Kidney tubule cell (primary cell): ENCODE results near the gene GLDN.

Source experiments
- DNase-seq: peaks from one replicate; pipeline ENCODE4 v3.0.0-alpha.2; 2018; ENCODE audit warnings: low spot score

Gene GLDN

GRCh38 chr15:51322621-51323296 lies 18.7 kb upstream of the GLDN start:
- no peak for DNase-seq

- no peak for DNase-seq
Observed at GRCh38 chr15:51323749-51324148, 17.7 kb upstream of the GLDN start.

GRCh38 chr15:51325167-51325566 lies 16.3 kb upstream of the GLDN start:
- no peak for DNase-seq

GRCh38 chr15:51327081-51327480 lies 14.4 kb upstream of the GLDN start:
- no peak for DNase-seq

DNA sequence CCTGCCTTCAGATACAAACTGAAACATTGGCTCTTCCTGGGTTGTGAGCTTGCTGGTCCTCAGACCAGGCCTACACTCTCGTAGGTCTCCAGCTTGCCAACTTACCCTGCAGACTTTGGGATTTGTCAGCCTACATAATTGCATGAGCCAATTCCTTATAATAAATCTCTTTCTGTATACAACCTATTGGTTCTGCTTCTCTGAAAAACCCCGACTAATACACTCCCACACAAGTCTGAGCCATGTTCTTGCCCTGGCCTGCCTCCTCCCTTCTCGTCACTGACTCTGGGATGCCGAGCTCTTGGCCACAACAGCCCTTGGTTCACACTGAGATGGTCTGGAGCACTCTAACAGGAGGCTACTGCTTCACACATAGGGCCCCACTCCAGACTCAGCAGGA lies 12.5 kb upstream of the GLDN start:
- no peak for DNase-seq

- no peak for DNase-seq
Observed at GRCh38 chr15:51331141-51331540, 10.3 kb upstream of the GLDN start.

DNA sequence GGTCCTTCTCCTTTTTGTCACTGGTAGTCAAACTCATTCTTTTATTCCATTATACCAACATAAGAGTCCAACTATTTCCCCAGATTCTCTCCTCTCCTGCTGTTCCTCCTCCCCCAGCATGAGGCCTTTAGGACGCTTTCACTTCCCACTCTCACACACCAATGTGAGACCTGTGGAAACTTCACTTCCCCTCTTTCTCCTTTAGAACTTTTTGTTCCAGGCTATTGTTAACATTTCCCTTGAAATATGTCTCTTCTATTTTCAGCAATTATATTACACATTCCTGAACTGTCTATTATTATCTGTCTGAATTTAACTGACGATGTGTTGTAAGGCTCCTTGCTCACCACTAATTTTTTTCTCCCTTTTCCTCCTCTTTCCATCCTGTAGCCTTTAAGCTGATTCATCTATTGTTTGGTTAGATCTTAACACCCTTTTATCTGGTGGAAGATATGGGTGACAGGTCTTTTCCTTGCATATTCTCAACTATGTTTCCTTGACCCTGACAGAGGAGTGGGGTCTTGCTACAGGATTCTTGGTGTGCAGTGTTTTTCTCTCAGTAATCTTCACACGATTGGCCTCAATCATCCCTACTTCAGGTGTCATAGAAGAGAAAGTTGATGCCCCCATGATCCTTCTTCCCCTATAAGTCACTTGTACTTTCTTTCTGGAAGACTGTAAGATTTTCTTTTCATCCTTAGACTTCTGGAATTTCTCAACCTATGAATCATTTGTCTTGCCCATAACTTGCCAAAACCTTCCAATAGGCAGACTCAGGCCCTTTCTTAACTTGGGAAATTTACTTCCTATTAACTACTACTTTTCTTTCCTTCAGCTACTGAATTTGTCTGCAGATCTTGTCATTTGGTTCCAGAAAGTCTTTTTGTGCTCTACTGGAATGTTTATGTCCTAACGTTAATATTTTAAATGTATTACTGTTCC lies 9.0 kb upstream of the GLDN start:
- no peak for DNase-seq

DNA sequence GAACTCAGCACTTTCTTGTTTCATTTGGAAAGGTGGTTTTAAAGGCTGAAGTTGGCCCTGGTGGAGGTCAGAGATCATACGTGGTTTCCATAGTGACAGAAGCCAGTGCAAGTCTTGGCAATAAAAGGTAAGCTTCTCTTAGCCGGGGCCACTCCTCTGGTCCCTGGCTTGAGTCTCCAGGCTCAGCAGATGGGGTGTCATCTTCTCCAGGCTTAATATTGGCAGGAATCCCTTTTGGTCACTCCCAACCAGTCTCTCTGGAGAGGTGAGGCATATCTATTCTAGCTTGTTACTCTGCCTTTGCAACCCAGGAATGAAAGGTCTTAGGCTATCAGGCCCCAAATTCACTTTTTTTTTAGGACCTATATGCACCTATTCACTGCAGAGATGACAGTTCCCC lies 7.9 kb upstream of the GLDN start:
- DNase-seq, result no peak

DNA sequence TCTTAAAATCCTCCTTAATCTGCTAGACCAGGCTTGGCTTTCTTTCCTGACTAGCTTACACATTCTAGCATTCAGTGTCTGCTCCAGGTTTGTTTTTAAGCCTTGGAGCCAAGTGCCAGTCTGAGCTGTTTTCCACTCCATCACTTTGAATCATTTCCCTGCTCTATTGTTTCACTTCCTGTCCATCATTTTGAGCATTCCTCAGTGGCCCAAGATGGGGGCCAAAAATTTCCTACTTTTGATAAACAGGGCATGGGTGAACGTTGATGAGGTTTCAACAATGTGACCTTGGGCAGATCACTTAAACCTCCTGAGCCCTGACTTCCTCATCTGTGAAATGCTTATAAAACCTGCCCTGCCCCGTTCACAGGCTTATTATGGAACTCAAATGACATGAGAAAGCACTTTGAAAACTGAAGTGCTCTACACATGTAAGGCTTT lies 7.4 kb upstream of the GLDN start:
- no peak for DNase-seq

- no peak for DNase-seq
Observed at GRCh38 chr15:51335087-51335486, 6.4 kb upstream of the GLDN start.

DNA sequence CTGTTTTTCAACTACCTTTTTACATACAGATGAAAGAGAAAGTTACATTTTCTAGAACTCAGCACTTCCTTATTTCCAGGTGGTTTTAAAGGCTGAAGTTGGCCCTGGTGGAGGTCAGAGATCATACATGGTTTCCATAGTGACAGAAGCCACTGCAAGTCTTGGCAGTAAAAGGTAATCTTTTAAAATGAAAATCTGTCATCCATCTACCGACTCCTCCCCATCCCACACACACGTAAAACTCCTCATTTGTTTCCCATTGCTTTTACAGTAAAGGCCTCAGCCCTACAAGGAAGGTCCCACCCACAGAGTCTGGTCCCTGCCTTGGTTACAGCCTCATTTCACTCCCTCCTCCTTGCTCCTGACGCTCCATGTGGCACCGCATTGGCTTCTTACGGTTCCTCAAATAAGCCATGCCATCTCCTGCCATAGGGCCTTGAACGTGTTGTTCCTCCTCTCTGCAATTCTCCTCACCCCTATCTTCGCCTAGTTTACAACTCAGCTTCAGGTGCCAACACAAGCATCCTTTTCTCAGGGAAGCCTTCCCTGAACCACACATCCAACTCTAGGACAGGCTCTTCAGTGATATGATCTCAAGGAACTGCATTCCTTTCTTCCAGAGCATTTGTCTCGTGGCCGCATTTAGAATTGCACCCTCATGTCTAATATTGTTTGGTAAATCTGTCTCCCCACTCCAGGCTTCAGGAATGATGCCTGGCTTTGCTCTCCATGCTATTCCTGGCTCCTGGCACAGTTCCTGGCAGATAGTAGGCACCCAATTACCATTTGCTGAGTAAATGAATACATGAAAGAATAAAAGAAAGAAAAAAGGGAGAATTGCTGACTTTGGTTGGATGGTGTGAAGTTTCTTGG lies 5.7 kb upstream of the GLDN start:
- no peak for DNase-seq

DNA sequence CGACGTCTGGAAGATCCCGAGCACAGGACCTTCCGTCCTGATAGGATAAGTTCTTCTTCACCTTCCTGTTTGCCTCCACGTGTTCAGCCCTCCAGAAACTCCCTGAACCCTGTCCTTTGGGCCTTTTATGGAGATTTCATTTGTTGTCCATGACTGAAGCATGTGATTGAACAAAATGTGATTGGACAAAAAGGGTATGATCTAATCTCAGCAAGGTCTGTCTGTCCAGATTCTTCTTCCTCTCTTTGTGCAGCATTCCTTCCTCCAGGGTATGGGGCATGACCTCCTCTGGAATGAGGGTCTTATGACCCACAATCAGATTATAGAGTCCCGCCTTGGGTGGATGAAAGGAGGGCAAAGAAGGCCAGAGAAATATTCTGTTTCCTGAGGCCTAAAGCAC lies 3.0 kb upstream of the GLDN start, which contains the start of gene CYP19A1:
Gene CYP19A1 (minus strand): TSS at position 101 of the 400 bp plus-strand sequence. CDS start 95,684 bp downstream, outside the sequence.
- DNase-seq, result no peak

DNA sequence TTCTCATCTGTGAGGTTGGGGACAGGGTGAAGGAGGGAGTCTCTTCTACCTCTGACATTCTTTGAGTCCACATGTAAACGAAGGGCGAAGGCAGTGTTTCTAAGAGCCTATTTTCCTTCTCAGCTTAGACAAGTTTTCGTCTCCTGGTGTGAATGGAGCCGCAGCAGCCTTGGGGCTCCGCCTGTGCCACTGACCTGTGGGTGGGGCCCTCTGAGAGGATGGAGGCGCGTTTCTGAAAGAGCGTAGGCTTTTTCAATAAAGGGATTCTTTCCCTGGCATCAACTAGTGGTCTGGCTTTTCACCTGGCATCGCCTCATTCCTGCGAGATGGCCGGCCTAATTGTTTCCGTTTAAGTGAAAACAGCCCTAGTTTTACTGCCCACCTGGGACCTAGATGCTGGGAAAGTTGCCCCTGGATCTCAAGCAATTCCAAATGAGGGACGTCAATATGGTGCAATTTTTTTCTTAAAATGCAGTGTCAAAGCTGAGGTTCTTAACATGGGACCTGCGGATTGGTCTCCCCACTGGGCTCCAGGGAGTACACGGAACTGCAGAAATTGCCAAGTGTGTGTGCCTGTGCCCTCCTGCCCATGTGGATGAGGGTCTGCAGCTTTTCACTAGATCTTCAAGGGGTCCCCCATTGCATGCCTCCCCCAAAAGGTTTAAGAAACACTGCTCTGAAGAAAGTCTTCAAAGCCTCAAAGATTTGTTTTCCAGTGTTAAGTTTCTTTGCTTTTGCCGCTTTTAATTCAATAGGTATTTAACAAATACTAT lies 958 bp downstream of the GLDN start:
- DNase-seq, result no peak

DNA sequence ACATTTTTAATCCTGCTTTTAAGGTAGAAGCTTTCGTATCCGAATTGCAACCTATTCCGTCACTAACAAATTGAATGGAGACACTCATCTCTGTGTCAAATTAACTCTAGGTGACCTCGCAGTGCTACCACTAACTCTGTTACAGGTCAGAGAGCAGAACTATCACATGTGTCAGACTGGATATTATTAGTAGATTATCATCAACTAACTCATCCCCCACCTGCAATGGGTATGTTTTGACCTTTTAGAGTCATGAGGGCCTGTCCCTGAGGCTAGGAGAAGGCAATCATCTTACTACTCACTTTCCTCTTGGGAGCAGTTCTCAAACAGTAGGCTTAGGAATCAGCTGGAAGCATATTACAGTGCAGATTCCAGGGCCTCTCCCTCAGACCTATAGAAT lies 2.0 kb downstream of the GLDN start:
- no peak for DNase-seq

- DNase-seq, result no peak
Observed at GRCh38 chr15:51346136-51346535, 4.7 kb downstream of the GLDN start.

DNA sequence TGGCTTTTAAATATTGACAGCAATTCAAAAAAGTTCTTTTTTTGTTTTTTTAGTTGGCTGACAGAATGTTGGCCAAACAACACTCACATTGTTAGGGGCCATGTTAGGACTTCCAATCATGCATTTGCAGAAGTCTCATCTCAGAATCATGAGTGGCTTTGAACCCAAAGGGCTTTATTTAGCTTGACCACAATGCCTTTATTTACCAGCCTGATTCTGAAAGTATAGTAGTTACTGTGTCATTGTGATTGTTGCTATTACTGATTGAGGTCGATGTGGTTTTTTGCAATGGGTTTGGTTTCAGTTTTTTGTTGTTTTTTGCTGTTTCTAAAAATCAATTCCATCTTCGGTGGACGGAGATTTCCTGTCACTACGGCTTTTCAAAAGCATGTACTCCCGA lies 7.2 kb downstream of the GLDN start:
- DNase-seq, result no peak

GRCh38 chr15:51349156-51349844 lies 7.8 kb downstream of the GLDN start:
- no peak for DNase-seq

- no peak for DNase-seq
Observed at GRCh38 chr15:51350723-51351122, 9.3 kb downstream of the GLDN start.

GRCh38 chr15:51353976-51354375 lies 12.5 kb downstream of the GLDN start:
- no peak for DNase-seq

DNA sequence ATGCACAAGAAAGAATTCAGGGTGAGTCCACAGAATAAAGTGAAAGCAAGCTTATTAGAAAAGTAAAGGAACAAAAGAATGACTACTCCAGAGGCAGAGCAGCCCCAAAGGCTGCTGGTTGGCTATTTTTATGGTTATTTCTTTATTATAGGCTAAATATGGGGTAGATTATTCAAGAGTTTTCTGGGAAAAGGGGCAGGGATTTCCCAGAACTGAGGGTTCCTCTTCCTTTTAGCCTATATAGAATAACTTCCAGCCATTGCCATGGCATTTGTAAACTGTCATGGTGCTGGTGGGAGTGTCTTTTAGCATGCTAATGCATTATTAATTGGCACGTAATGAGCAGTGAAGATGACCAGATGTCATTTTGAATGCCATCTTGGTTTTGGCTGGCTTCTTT lies 13.6 kb downstream of the GLDN start:
- DNase-seq, result no peak

DNA sequence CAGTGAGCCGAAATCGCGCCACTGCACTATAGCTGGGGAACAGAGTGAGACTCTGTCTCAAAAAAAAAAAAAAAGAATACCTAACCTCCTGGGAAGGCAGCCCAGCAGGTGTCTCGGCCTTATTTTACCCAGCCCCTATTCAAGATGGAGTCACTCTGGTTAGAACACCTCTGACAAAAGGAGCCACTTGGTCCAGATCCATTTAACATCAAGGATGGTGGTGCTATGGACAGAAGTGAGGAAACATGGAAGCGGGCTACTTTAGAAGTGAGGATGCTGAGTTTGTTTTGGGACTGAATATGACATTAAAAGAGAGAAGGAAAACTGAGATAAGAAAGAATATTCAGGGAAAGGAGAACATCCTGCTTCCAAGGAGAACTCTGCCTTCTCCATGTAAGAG lies 14.7 kb downstream of the GLDN start:
- no peak for DNase-seq
